Measurements from ENCODE around the gene SAMD11. TPM values are rescaled to one million over a fixed set of nuclear protein-coding genes. Genes with fewer than 3 reads are reported as not detected.

The SAMD11 gene
- total and polyA plus RNA-seq, 10 of the 15 experiments (the other 5 are each of a cell fraction or from before 2014, with no cell fraction given), result 0.04 to 0.31 (median 0.19) TPM; not detected in 6

DNA sequence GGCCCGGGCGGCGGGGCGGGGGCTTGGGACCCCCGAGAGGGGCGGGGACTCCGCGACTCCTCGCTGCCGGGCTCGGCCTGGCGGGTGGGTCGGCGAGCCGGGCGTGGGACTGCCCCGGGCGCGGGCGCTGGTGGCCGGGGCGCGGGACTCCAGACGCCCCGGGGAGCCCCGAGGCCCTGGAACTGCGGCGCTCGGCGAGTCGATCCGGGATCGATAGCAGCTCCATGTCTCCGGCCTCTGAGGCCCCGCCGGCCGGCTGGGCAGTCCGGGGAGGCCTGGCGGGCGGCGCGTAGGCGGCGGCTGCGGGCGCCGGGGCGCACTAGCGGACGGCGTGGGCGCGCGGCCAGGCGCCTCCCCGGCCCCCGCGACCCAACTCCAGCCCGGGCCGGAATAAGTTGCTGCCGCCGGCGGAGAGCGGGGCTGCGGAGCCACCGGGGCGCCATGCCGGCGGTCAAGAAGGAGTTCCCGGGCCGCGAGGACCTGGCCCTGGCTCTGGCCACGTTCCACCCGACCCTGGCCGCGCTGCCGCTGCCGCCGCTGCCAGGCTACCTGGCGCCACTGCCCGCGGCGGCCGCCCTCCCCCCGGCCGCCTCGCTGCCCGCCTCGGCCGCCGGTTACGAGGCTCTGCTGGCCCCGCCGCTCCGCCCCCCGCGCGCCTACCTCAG, 400 bp downstream of the SAMD11 start (continued):
- TF ChIP-seq CUX1 (IDR thresholded peaks at IDR 0.05; ENCODE audit: insufficient replicate concordance, low read depth, low read length) (no peak), NR2C2 (IDR thresholded peaks at IDR 0.05; ENCODE audit: borderline replicate concordance, control insufficient read depth, insufficient read length, low read depth) (no peak), SMARCA5 (IDR thresholded peaks at IDR 0.05) (no peak)

GRCh38 chr1:924656-925560, 1.2 kb downstream of the SAMD11 start:
- DNase-seq (ENCODE audit: low read depth, low spot score) (no peak), ATAC-seq (no peak), FAIRE-seq (no peak)
- Histone ChIP-seq H3K27me3 (replicated peaks in 1 of 2; ENCODE audit: control insufficient read depth in 2 of 2, insufficient read depth in 2 of 2, low read length in 1 of 2) (peaks cover 18 to 24% of the 10 kb centered on the region in 2 experiments), H2AFZ (ENCODE audit: control insufficient read depth, low read depth, low read length) (no peak overlapping the region), H3K27ac (ENCODE audit: control insufficient read depth, insufficient read depth) (no peak overlapping the region), H4K20me1 (ENCODE audit: control insufficient read depth, insufficient read depth) (no peaks in the 10 kb centered on the region; the same call in 1 of the 2 replicates), H3K79me2 (ENCODE audit: control insufficient read depth, insufficient read depth, low read length) (no peaks in the 10 kb centered on the region), H3K4me1 (ENCODE audit: control insufficient read depth, insufficient read depth, low read length) (no peaks in the 10 kb centered on the region), H3K36me3 (ENCODE audit: control insufficient read depth in 2 of 2, insufficient read depth in 2 of 2, low read length in 1 of 2) (no peaks in the 10 kb centered on the region), H3K9ac (ENCODE audit: control insufficient read depth, insufficient read depth, low read length) (no peak overlapping the region), H3K4me3 (no peak overlapping the region), H3K9me3 (replicated peaks; ENCODE audit: control insufficient read depth, insufficient read depth, low read length) (no peaks in the 10 kb centered on the region), H3K4me2 (ENCODE audit: control insufficient read depth, insufficient read depth) (peak overlapping the region; percentile 25; the same call in 1 of the 2 replicates)
- TF ChIP-seq EZH2 (IDR thresholded peaks at IDR 0.05; ENCODE audit: borderline replicate concordance, control insufficient read depth, low read depth, low read length), result 0 out of 2 replicates have a peak, but pooled peaks have one; percentile 81
- TF ChIP-seq ZNF217 (IDR thresholded peaks at IDR 0.05), result no peak
- TF ChIP-seq CBX3 (IDR thresholded peaks at IDR 0.05; ENCODE audit: borderline replicate concordance, low read depth), result no peak
- intact Hi-C loops (cut with micrococcal nuclease; ENCODE audit: unreplicated experiment), result loop anchor here (1.0 kb wide), 1 partner anchor 19 kb away; no protein-coding TSS in a partner anchor
- in situ Hi-C loops (cut with MboI), result no loop called here
- ChIA-PET CTCF (no interaction called here), POLR2A (no interaction called here), SMC1A (ENCODE audit: uncharacterized antibody, unreplicated experiment) (no interaction called here), RAD21 (ENCODE audit: unreplicated experiment) (no interaction called here)
- WGBS (ENCODE audit: insufficient coverage, insufficient replicate concordance, low lambda C conversion rate, missing lambda C conversion rate), result 7% methylated on average over 79 of the region's 120 CpGs
- no TSS peak for BruUV-seq (replicated peaks)
